PFSK-1 (cell line): ENCODE results near the gene KIF2C.
A peak's percentile ranks its signal among the peaks of the same experiment; 100 is the strongest.

Experiments used
- FOXP2 ChIP-seq: optimal IDR thresholded peaks from 2 replicates; pipeline ENCODE3; 2011; ENCODE audit warnings: borderline replicate concordance, control low read depth, inconsistent platforms; ENCODE audit not compliant: insufficient read depth; ENCODE audit errors: extremely low read length, extremely low read depth
- POLR2AphosphoS5 ChIP-seq: IDR thresholded peaks from 2 replicates; pipeline ENCODE4 v1.6.1; 2012; ENCODE audit warnings: low read depth, mild to moderate bottlenecking, control low read depth, low read length, moderate library complexity
- SIN3A ChIP-seq: IDR thresholded peaks from 2 replicates; pipeline ENCODE4 v1.6.1; 2012; ENCODE audit warnings: mild to moderate bottlenecking, low read length, moderate library complexity, borderline replicate concordance; ENCODE audit not compliant: insufficient read depth
- TAF1 ChIP-seq: IDR thresholded peaks from 2 replicates; pipeline ENCODE4 v1.6.1; 2012; ENCODE audit warnings: low read length, control low read depth, borderline replicate concordance; ENCODE audit not compliant: insufficient read depth
- TF ChIP-seq, protein P1 (sequence below), 2 experiments: IDR thresholded peaks; 2 replicates each; pipeline versions ENCODE4 v1.6.1 to v1.8.0; 2011 to 2012; ENCODE audit warnings: low read depth in 2 of 2, low read length in 2 of 2, control low read depth in 1 of 2, inconsistent platforms in 1 of 2, mild to moderate bottlenecking in 1 of 2, moderate library complexity in 1 of 2; ENCODE audit not compliant: insufficient read depth in 1 of 2

The KIF2C gene

DNA sequence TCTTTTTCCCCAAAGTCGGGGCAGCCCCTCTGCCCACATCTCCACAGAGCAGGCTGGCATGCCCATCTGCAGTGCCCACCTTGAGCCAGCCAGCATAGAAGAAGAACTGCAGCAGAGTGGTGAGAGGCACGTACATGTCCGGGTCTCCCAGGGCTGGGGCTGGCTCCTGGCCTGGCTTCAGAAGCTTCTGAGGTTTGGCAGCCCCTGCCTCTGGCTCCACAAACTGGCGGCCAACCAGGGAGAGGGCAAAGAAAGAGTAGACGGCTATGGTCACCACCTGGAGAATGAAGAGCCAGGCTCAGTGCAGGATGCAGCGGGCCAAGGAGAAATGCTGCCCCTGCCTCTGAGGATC is 45.4 kb downstream of the KIF2C start:
- TF ChIP-seq TAF1 (no peak), SIN3A (no peak), FOXP2 (no peak), POLR2AphosphoS5 (no peak)
- TF ChIP-seq, protein P1, sequence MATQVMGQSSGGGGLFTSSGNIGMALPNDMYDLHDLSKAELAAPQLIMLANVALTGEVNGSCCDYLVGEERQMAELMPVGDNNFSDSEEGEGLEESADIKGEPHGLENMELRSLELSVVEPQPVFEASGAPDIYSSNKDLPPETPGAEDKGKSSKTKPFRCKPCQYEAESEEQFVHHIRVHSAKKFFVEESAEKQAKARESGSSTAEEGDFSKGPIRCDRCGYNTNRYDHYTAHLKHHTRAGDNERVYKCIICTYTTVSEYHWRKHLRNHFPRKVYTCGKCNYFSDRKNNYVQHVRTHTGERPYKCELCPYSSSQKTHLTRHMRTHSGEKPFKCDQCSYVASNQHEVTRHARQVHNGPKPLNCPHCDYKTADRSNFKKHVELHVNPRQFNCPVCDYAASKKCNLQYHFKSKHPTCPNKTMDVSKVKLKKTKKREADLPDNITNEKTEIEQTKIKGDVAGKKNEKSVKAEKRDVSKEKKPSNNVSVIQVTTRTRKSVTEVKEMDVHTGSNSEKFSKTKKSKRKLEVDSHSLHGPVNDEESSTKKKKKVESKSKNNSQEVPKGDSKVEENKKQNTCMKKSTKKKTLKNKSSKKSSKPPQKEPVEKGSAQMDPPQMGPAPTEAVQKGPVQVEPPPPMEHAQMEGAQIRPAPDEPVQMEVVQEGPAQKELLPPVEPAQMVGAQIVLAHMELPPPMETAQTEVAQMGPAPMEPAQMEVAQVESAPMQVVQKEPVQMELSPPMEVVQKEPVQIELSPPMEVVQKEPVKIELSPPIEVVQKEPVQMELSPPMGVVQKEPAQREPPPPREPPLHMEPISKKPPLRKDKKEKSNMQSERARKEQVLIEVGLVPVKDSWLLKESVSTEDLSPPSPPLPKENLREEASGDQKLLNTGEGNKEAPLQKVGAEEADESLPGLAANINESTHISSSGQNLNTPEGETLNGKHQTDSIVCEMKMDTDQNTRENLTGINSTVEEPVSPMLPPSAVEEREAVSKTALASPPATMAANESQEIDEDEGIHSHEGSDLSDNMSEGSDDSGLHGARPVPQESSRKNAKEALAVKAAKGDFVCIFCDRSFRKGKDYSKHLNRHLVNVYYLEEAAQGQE (IDR thresholded peaks at IDR 0.05; ENCODE audit: insufficient read depth in 1 of 2, low read depth in 2 of 2, low read length in 2 of 2): no peak

DNA sequence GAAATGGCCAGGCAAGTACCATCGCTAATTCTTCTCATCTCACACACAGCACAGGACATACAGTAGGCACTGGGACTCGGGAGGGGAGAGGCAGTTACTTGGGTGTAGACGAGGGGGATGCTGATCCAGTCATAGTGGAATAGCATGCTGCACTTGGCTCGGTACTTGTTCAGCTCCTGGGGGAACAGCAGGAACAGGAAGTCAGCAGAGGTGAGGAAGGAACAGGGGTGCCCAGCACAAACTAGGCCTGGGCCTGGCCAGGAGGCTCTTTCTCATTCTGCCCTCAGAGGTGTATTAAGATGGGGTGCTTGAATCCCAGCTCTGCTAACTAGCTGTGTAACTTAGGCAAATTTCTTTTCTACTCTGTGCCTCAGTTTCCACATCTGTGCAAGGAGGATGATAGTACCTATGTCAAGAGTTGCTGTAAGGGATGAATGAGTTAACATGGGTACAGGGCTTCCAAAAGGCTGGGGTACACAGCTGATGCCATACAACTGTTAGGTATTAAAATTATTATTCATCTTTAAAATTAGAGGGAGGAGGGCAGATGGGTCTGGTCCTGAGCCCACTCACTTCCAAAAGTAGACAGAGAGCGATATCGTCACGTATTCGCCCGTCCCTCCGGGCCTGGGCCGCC is 46.0 kb downstream of the KIF2C start:
- TF ChIP-seq SIN3A (no peak), TAF1 (no peak), POLR2AphosphoS5 (no peak), FOXP2 (no peak)
- TF ChIP-seq, protein P1 (IDR thresholded peaks at IDR 0.05; ENCODE audit: insufficient read depth in 1 of 2, low read depth in 2 of 2, low read length in 2 of 2): no peak

GRCh38 chr1:44786138-44786840 is 46.7 kb downstream of the KIF2C start:
- TF ChIP-seq SIN3A (no peak), FOXP2 (peak; percentile 26)

- no peak for TF ChIP-seq POLR2AphosphoS5
- no peak for TF ChIP-seq TAF1
- no peak for TF ChIP-seq SIN3A
- TF ChIP-seq, protein P1 (IDR thresholded peaks at IDR 0.05; ENCODE audit: insufficient read depth in 1 of 2, low read depth in 2 of 2, low read length in 2 of 2): no peak
- no peak for TF ChIP-seq FOXP2
These were observed 47.3 kb downstream of the KIF2C start for GRCh38 chr1:44786841-44787426.

GRCh38 chr1:44787506-44787905 is 47.9 kb downstream of the KIF2C start:
- TF ChIP-seq SIN3A (no peak), FOXP2 (no peak), TAF1 (no peak), POLR2AphosphoS5 (no peak)
- TF ChIP-seq, protein P1 (IDR thresholded peaks at IDR 0.05; ENCODE audit: insufficient read depth in 1 of 2, low read depth in 2 of 2, low read length in 2 of 2): no peak
